Activated CD4-positive, alpha-beta T cell treated with anti-CD3 and anti-CD28 coated beads, Interleukin-2, amount 50 U/mL, for 48 hours (primary cell): Measurements from ENCODE around the gene BTNL2.
"Not testable (repeated sequence)": the region's sequence is repeated elsewhere in the genome, so short reads cannot be mapped to it uniquely, and the experiment has no call there.

ENCODE experiments used
- DNase-seq, 2 experiments: peaks; one replicate each; pipeline ENCODE4 v3.0.0-alpha.2; 2020

Gene BTNL2, protein sequence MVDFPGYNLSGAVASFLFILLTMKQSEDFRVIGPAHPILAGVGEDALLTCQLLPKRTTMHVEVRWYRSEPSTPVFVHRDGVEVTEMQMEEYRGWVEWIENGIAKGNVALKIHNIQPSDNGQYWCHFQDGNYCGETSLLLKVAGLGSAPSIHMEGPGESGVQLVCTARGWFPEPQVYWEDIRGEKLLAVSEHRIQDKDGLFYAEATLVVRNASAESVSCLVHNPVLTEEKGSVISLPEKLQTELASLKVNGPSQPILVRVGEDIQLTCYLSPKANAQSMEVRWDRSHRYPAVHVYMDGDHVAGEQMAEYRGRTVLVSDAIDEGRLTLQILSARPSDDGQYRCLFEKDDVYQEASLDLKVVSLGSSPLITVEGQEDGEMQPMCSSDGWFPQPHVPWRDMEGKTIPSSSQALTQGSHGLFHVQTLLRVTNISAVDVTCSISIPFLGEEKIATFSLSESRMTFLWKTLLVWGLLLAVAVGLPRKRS

DNA sequence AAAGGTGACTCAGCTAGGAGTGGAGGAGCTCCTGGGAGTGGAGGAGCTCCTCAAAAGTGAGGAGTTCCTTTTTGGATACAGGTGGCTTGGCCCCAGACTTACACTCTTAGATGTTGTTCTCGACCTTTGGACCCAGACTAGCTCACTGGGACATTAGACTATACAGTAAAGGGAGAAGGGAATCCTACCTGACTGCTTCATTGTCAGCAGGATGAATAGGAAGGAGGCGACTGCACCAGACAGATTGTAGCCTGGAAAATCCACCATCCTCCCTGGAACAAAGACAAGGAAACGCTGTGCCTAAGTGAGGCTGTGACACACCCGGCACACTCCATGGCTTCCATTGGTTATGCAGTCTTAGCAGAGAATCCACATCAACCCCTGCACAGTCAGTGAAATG lies at the start of gene BTNL2:
Gene BTNL2, minus strand, starts transcription at position 325 of the 400 bp plus-strand sequence. Its CDS starts 58 bp downstream, at position 267.
- DNase-seq: no peak

DNA sequence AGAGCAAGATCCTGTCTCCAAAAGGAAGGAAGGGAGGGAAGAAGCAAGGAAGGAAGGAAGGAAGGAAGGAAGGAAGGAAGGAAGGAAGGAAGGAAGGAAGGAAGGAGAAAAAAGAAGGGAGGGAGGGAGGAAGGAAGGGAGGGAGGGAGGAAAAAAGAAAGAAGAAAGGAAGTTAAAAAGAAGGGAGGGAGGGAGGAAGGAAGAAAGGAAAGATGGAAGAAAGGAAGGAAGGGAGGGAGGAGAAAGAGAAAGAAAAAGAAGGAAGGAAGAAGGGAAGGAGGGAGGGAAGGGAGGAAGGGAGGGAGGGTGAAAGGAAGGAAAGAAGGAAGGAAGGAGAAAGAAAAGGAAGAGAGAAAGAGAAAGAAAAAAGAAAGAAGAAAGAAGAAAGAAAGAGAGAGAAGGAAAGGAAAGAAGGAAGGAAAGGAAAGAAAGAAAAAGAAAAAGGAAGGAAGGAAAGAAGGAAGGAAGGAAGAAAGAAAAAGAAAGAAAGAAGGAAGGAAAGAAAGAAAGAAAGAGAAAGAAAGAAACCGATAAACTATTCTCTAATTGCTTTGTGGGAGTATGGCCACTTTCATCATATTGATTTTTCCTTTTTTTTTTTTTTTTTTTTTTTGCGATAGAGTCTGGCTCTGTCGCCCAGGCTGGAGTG lies 42.2 kb upstream of the BTNL2 start:
- DNase-seq: no peak

DNA sequence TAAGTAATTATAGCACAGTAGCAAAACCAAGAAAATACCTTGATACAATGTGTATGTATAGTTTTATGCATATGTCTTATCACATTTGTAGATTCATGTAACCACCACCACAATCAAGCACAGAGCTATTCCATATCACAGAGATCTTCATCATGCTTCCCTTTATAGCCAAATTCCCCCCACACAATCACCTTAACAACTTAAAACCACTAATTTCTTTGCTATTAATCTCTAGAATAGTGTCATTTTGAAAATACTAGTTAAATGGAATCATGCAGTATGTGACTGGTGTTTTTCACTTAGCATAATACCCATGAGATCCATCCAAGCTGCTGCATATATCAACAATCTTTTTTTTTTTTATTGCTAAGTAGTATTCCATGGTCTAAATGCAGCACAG lies 41.0 kb upstream of the BTNL2 start:
- no peak for DNase-seq

DNA sequence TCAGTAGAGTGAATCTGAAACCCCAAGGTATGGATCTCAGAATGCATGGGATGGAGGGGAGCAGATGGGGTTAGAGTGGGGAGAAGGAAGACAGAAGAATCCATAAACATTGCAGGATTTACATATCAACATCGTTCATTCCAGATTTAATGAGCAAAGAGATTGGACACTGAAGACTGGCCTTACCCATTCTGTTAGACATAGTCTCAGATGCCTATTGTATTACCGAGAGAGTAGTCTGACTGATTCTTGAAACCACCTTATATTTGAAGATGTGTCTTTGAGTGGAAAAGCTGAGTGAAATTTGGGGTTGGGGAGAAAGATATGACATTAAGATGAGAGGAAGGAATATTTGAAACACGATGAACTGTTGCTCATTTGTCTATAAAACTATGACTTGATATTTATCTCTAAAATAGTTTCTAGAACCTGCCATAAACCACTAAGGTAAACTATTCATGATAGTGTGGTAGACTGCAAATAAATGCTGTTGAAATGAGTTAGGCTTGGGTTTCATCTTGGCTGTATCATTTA lies 38.4 kb upstream of the BTNL2 start:
- no peak for DNase-seq

DNA sequence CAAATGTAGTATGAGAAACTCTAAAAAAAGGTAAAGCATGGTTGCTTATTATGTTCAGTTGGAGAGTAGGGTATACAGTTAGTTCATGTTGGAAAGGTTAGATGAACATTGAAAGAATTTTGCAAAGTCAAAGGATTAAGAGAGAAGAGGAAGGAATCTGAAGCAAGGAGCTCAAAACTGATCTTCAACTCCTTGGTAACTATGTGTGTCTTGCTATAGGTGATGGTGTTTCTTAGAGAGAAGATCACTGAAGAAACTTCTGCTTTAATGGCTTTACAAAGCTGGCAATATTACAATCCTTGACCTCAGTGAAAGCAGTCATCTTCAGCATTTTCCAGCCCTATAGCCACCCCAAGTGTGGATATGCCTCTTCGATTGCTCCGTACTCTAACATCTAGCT lies 37.5 kb upstream of the BTNL2 start:
- no peak for DNase-seq

DNA sequence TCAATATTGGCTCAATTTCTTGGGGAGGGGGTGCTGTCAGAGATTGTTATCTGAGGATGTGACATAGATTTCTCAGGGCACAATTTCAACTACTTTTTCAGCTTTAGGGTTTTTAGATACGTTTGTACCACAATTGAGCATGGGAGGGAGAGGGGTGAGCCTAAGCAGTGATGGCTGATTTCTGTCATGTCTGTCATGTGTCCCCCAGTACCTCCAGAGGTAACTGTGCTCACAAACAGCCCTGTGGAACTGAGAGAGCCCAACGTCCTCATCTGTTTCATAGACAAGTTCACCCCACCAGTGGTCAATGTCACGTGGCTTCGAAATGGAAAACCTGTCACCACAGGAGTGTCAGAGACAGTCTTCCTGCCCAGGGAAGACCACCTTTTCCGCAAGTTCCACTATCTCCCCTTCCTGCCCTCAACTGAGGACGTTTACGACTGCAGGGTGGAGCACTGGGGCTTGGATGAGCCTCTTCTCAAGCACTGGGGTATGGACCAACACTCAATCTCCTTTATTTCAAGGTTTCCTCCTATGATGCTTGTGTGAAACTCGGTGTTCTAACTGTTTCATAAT lies 36.1 kb upstream of the BTNL2 start:
- no peak for DNase-seq

DNA sequence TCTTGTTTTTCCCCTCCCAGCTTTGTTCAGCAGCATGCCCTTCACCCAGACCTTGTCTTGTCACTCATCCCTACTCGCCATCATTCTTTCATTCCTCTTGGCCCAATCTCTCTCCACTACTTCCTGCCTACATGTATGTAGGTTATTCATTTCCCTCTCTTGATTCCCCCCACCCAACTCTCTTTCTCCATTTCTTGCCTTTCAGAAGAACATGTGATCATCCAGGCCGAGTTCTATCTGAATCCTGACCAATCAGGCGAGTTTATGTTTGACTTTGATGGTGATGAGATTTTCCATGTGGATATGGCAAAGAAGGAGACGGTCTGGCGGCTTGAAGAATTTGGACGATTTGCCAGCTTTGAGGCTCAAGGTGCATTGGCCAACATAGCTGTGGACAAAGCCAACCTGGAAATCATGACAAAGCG lies 35.3 kb upstream of the BTNL2 start:
- DNase-seq: no peak

DNA sequence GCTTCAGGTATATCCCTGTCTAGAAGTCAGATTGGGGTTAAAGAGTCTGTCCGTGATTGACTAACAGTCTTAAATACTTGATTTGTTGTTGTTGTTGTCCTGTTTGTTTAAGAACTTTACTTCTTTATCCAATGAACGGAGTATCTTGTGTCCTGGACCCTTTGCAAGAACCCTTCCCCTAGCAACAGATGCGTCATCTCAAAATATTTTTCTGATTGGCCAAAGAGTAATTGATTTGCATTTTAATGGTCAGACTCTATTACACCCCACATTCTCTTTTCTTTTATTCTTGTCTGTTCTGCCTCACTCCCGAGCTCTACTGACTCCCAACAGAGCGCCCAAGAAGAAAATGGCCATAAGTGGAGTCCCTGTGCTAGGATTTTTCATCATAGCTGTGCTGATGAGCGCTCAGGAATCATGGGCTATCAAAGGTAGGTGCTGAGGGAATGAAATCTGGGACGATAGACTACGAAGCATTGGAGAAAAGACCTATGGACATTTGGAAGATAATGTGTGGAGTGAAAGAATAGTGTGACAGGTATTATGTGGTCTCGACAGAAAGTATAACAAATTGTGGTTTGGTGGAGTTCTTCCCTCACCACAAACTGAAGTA lies 32.7 kb upstream of the BTNL2 start, which contains the start of gene HLA-DRA:
Gene HLA-DRA, plus strand, starts transcription at position 286 of the 613 bp plus-strand sequence. Its CDS starts 64 bp downstream, at position 350.
- no peak for DNase-seq

DNA sequence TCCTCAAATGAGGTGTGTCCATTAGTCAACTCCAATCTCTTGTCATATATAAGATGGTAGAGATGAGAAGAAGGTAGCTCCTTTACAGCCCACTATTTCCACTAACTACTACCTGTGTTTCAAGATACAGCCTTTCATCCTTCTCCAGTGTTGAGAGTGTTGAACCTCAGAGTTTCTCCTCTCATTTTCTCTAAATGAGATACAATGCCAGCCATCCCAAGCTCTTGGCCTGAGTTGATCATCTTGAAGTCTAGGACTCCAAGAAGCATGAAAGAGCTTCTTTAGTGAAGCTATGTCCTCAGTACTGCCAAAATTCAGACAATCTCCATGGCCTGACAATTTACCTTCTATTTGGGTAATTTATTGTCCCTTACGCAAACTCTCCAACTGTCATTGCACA lies 32.2 kb upstream of the BTNL2 start:
- no peak for DNase-seq

DNA sequence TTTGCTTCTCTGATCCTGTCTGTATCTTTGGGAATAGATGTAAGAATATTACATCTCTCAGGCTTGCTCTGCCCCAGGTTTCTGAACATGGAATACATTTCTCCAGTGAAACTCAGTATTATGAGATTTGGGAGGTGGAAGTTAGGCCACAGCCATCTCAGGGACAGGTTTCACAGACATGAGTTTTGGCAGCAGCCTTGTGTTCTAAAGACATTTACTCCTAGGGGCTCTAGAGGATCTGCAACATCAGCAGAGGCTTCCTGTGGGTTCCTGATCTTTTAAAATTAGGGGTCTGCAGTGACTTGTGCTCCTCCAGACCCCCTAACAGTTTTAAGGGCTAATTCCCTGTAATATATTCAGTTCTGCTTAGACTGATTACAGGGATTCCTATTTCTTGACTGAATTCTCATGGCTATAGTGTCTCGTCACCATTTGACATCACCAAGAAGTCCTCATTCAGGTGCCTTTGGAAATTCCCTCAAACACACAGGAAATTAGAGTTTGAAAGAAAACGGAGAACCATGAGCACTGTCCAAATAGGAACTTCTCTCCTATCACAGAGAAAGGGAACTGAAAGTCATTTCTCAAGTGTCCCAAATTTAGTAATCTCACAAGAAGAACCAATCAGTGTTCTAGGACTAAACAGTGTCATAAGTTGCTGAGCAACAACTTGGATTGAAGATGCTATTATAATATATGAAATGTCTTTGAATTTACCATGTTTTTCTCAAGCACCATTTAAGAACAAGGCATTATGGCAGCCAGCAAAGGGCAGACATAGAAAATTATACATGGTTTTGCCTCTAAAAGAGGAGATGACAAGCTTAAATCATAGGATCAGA lies 30.2 kb upstream of the BTNL2 start:
- no peak for DNase-seq

DNA sequence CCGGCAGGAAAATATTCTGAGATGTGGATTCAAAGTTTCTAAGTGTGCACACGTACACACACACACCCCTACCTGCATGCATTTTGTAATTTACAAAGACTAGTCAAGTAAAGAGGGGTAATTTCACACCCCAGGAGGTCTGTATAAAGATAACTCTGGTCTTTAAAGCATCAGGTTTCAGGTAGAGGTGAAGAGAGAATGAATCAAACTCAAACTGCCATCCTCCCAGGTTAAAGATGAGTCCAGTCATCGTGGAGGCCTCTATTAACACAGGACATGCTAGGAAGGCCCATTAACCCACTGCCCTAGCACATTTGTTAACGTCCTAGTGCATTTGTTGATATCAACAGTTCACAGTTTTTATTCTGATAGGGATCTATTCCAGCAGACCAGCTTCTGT lies 29.2 kb upstream of the BTNL2 start:
- no peak for DNase-seq

DNA sequence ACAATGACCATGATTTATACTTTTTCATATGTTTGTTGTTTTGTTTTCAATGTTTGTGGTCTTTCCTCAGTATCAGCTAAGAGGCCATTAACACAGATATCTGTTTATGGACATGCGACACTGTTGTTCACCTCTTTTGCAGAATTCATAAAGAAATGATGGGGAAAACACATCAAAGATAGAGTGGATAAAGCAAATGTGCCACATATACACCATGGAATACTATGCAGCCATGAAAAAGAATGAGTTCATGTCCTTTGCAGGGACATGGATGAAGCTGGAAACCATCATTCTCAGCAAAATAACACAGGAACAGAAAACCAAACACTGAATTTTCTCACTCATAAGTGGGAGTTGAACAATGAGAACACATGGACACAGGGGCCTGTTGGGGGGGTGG lies 27.0 kb upstream of the BTNL2 start:
- DNase-seq: not testable (repeated sequence)

DNA sequence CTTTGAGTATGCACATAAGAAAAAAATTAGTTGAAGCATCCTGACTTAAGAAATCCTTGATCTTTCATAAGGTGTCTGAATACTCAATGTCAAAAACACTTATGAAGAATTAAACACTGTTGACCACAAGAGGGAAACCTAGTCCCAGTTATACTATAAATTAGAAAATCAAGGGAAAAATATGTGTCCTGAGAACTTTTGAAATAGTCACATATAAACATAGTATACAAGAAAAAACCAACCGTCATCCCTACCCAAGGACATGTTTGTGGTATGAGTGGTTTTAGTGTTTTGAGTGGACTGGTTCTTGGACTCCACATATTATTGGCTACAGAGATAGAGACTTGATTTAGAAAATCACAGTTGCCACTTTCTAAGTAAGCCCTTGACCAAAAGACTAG lies 25.1 kb upstream of the BTNL2 start:
- DNase-seq: no peak

DNA sequence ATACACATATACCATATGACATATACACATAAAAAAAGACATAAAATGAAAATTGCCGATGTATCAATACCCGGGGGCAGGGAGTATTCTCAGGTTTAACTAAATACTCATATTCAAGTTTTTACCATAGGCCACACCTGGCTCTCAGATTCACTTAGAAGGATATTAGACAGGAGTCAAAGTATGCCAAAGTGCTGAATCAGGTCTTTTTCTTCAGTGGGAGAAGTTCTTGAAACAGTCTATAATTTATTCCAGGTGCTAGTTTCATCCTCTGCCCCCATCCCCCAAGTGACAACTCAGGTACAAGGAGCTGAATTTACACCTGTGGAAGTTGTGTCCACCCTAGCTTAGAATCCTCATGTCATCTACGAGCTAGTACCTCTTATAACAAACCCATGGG lies 24.2 kb upstream of the BTNL2 start:
- DNase-seq: no peak

DNA sequence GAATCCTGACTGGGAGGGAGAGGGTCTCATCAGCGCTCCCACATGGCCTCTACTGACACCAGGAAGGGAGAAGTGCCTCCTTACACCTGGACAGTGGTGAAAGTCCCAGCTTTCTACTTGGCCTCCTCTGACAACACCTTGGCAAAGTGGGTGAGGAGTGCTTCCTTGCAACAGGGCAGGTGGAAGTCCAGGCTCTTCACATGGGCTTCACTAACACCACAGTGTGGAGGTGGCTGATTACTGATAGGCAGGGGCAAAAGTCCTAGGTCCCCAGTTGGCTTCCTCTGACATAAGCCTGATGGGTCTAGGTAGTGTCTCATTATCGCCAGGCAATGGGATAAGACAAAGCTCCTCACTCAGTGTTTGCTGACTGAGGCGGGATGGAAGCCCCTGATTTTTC lies 23.2 kb upstream of the BTNL2 start:
- DNase-seq: no peak

DNA sequence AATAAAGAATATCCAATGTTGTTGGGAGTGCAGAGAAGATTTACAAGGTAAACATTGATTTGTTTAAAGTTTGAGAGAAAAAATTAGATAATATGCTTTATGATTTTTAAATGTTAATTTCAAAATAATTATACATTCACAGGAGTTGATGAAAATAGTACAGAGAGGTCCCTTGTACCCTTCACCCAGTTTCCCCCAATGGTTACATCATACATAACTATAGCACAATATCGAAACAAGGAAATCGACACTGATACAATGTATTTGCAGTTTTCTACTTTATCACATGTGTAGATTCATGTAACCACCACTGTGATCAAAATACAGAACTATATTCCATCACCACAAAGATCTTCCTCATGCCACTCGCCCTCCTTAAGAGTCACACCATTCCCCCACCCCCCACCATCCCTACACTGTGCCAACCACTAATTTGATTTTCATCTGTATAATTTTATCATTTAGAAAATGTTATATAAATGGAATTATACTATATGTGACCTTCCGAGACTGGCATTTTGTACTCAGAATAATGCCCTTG lies 21.0 kb upstream of the BTNL2 start:
- no peak for DNase-seq

DNA sequence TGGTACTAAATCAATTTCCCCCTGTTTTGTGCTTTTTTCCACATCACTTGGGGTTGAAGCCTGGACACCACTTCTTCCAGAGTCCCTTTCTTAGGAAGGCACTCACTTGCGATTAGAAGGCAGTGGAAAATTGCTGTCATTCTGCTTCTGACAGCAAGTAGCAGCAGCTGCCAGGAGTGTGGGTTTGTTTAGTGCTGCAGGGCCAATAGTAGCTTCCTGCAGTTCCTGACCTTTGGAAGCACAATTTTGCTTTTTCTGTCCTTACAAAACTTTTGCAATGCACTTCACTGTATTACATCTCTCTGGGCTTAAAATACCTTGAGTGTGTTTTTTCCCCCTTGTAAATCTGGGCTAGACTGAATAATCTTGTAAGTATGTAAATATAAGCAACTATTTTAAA lies 20.2 kb upstream of the BTNL2 start:
- DNase-seq: no peak

DNA sequence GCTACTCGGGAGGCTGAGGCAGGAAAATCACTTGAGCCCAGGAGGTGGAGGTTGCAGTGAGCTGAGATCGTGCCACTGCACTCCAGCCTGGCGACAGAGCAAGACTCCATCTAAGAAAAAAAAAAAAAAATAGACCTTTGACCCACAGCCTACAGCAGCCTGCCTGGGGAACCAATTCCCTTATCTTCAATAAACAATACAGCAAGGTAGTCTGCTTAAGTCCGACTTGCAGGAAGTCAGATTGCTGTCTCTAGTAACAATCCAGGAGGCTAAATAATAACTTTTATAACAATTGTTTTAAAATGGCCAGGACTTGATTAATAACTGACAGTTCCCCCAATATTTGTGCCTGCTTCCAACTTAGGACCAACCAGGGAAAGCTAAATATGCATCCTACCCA lies 19.4 kb upstream of the BTNL2 start:
- DNase-seq: no peak

DNA sequence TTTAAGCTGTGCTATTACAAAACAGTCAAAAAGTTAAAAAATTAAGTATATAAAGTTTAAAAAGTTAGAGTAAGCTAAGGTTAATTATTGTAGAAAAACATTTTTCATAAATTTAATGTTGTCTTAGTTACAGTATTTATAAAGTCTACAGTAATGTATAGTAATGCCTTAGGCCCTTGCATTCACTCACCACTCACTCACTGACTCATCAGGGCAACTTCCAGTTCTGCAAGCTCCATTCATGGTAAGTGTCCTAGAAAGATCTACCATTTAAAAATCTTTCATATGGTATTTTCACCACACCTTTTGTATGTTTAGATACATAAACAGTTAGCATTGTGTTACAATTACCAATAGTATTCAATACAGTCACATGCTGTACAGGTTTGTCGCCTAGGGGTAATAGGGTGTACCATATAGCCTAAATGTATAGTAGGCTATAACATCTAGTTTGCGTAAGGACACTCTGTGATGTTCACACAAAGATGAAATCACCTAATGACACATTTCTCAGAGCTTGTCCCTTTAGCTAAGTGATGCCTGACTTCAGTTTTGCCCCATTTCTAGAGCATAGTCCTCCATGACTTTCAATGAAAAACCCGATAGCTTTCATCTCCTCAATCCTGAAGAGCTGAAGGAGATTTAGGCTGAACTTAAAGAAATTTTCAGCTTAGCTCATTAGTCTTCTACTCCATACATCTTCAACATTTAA lies 17.8 kb upstream of the BTNL2 start:
- no peak for DNase-seq

DNA sequence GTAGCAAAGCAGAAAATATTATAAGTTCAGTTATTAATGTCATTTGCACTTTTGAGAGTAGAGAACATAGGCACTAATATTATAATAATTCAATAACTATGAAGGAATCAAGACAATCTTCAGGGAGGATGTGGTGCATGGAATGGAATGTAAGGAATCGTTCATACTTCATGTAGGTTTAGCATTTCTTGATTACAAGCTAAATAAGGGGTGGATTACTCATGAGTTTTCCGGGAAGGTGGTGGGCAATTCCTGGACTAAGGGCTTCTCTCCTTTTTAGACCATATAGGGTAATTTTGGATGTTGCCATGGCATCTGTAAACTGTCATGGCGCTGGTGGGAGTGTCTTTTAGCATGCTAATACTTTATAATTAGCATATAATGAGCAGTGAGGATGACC lies 9.1 kb upstream of the BTNL2 start:
- DNase-seq: no peak

DNA sequence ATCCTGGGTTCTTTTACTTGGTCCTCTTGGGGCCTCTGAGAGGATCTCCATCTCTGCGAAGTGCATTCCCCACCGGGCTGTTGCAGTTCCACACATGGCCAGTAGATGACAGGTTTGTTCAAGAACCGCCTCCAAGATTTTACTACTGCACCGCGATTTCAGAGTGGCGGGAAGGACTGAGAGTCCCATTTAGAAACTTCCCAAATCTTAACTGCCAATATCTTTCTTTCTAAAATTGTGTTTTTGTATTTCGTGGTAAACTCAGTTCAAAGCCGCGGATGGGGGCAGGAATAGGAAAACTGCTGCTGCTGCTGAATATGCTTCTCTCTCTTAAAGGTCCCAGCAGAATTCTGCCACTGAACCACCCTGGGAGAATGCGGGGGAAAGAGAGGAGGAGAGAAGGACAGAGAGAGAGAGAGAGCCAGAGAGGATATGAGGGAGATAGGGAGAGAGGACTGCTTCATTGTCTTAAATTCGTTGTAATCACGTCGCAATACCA lies 8.6 kb upstream of the BTNL2 start:
- peak; percentile 82 to 87 for DNase-seq
